GOT3 (cell line): ENCODE measurements around the gene MPPED2.

Experiments
- DNase-seq: peaks from one replicate; lab custom pipeline; 2025; ENCODE audit warnings: mixed read lengths; lab: John Stamatoyannopoulos, UW

Gene MPPED2

GRCh38 chr11:30420233-30420787 is 165.8 kb downstream of the MPPED2 start:
- no peak for DNase-seq

GRCh38 chr11:30414806-30415205 is 171.3 kb downstream of the MPPED2 start:
- DNase-seq = no peak

- no peak for DNase-seq
These were observed 171.9 kb downstream of the MPPED2 start for GRCh38 chr11:30414244-30414643.

GRCh38 chr11:30412509-30412908 is 173.6 kb downstream of the MPPED2 start:
- no peak for DNase-seq

GRCh38 chr11:30411383-30411782 is 174.8 kb downstream of the MPPED2 start:
- no peak for DNase-seq

- DNase-seq = no peak
These were observed 179.0 kb downstream of the MPPED2 start for GRCh38 chr11:30406978-30407762.

GRCh38 chr11:30405385-30405784 is 180.8 kb downstream of the MPPED2 start:
- no peak for DNase-seq

GRCh38 chr11:30404136-30404535 is 182.0 kb downstream of the MPPED2 start:
- DNase-seq = no peak

- DNase-seq = no peak
These were observed 190.4 kb downstream of the MPPED2 start for GRCh38 chr11:30395751-30396150.

GRCh38 chr11:30393012-30393411 is 193.1 kb downstream of the MPPED2 start:
- DNase-seq = no peak

- no peak for DNase-seq
These were observed 193.8 kb downstream of the MPPED2 start for GRCh38 chr11:30392221-30392784.

- no peak for DNase-seq
These were observed 197.2 kb downstream of the MPPED2 start for GRCh38 chr11:30388957-30389356.

GRCh38 chr11:30387891-30388861 is 198.0 kb downstream of the MPPED2 start:
- DNase-seq = no peak

- no peak for DNase-seq
These were observed 204.3 kb downstream of the MPPED2 start for GRCh38 chr11:30381879-30382278.

GRCh38 chr11:30380846-30381245 is 205.3 kb downstream of the MPPED2 start:
- DNase-seq = no peak

- no peak for DNase-seq
These were observed 208.8 kb downstream of the MPPED2 start for GRCh38 chr11:30377347-30377746.

GRCh38 chr11:30370164-30370563 is 216.0 kb downstream of the MPPED2 start:
- DNase-seq = no peak

- no peak for DNase-seq
These were observed 217.8 kb downstream of the MPPED2 start for GRCh38 chr11:30368394-30368793.

- DNase-seq = no peak
These were observed 220.2 kb downstream of the MPPED2 start for GRCh38 chr11:30365793-30366517.

- DNase-seq = no peak
These were observed 221.2 kb downstream of the MPPED2 start for GRCh38 chr11:30364837-30365482.
